ENCODE data around the gene TMEM248. TPM values are rescaled to one million over a fixed set of nuclear protein-coding genes. Genes with fewer than 3 reads are reported as not detected.

The TMEM248 gene
- total and polyA plus RNA-seq, 2 of the 13 experiments (the other 11 are each of a cell fraction or from before 2014, with no cell fraction given): 54.3 to 109 TPM

GRCh38 chr7:66996444-66997191, 75.6 kb downstream of the TMEM248 start, which contains the start of gene TYW1 (continued):
- TF ChIP-seq, protein P1, sequence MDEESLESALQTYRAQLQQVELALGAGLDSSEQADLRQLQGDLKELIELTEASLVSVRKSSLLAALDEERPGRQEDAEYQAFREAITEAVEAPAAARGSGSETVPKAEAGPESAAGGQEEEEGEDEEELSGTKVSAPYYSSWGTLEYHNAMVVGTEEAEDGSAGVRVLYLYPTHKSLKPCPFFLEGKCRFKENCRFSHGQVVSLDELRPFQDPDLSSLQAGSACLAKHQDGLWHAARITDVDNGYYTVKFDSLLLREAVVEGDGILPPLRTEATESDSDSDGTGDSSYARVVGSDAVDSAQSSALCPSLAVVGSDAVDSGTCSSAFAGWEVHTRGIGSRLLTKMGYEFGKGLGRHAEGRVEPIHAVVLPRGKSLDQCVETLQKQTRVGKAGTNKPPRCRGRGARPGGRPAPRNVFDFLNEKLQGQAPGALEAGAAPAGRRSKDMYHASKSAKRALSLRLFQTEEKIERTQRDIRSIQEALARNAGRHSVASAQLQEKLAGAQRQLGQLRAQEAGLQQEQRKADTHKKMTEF (CRISPR knock-in tag; IDR thresholded peaks at IDR 0.05): peak; percentile 37; the same call in 1 of the 2 replicates
- TF ChIP-seq, protein P2, sequence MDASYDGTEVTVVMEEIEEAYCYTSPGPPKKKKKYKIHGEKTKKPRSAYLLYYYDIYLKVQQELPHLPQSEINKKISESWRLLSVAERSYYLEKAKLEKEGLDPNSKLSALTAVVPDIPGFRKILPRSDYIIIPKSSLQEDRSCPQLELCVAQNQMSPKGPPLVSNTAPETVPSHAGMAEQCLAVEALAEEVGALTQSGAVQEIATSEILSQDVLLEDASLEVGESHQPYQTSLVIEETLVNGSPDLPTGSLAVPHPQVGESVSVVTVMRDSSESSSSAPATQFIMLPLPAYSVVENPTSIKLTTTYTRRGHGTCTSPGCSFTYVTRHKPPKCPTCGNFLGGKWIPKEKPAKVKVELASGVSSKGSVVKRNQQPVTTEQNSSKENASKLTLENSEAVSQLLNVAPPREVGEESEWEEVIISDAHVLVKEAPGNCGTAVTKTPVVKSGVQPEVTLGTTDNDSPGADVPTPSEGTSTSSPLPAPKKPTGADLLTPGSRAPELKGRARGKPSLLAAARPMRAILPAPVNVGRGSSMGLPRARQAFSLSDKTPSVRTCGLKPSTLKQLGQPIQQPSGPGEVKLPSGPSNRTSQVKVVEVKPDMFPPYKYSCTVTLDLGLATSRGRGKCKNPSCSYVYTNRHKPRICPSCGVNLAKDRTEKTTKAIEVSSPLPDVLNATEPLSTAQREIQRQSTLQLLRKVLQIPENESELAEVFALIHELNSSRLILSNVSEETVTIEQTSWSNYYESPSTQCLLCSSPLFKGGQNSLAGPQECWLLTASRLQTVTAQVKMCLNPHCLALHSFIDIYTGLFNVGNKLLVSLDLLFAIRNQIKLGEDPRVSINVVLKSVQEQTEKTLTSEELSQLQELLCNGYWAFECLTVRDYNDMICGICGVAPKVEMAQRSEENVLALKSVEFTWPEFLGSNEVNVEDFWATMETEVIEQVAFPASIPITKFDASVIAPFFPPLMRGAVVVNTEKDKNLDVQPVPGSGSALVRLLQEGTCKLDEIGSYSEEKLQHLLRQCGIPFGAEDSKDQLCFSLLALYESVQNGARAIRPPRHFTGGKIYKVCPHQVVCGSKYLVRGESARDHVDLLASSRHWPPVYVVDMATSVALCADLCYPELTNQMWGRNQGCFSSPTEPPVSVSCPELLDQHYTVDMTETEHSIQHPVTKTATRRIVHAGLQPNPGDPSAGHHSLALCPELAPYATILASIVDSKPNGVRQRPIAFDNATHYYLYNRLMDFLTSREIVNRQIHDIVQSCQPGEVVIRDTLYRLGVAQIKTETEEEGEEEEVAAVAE (CRISPR knock-in tag; IDR thresholded peaks at IDR 0.05; ENCODE audit: borderline replicate concordance): peak; percentile 69
- peak; percentile 89; the same call in 1 of the 2 replicates for TF ChIP-seq ARID4A (CRISPR knock-in tag; IDR thresholded peaks at IDR 0.05; ENCODE audit: borderline replicate concordance)
- peak; percentile 92 for TF ChIP-seq HDAC1 (CRISPR knock-in tag; IDR thresholded peaks at IDR 0.05)
- TF ChIP-seq, protein P3, sequence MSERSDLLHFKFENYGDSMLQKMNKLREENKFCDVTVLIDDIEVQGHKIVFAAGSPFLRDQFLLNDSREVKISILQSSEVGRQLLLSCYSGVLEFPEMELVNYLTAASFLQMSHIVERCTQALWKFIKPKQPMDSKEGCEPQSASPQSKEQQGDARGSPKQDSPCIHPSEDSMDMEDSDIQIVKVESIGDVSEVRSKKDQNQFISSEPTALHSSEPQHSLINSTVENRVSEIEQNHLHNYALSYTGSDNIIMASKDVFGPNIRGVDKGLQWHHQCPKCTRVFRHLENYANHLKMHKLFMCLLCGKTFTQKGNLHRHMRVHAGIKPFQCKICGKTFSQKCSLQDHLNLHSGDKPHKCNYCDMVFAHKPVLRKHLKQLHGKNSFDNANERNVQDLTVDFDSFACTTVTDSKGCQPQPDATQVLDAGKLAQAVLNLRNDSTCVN (CRISPR knock-in tag; IDR thresholded peaks at IDR 0.05; ENCODE audit: borderline replicate concordance): peak; percentile 53; the same call in 1 of the 2 replicates
- TF ChIP-seq ZBTB38 (CRISPR knock-in tag; IDR thresholded peaks at IDR 0.05): peak; percentile 69; the same call in 1 of the 2 replicates
- peak; percentile 90 for TF ChIP-seq GATAD1 (CRISPR knock-in tag; IDR thresholded peaks at IDR 0.05)
- TF ChIP-seq GABPB1 (CRISPR knock-in tag; IDR thresholded peaks at IDR 0.05): peak; percentile 85
- TF ChIP-seq ELF1 (CRISPR knock-in tag; IDR thresholded peaks at IDR 0.05): peak; percentile 85
- TF ChIP-seq, protein P4, sequence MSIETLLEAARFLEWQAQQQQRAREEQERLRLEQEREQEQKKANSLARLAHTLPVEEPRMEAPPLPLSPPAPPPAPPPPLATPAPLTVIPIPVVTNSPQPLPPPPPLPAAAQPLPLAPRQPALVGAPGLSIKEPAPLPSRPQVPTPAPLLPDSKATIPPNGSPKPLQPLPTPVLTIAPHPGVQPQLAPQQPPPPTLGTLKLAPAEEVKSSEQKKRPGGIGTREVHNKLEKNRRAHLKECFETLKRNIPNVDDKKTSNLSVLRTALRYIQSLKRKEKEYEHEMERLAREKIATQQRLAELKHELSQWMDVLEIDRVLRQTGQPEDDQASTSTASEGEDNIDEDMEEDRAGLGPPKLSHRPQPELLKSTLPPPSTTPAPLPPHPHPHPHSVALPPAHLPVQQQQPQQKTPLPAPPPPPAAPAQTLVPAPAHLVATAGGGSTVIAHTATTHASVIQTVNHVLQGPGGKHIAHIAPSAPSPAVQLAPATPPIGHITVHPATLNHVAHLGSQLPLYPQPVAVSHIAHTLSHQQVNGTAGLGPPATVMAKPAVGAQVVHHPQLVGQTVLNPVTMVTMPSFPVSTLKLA (IDR thresholded peaks at IDR 0.05): peak; percentile 25; the same call in 1 of the 2 replicates
- TF ChIP-seq NFYB (CRISPR knock-in tag; IDR thresholded peaks at IDR 0.05): peak; percentile 89
- peak; percentile 57; the same call in 1 of the 2 replicates for TF ChIP-seq ZNF547 (CRISPR knock-in tag; IDR thresholded peaks at IDR 0.05)
- peak; percentile 98 for TF ChIP-seq SP4 (CRISPR knock-in tag; IDR thresholded peaks at IDR 0.05)
- peak; percentile 53; the same call in 1 of the 2 replicates for TF ChIP-seq KAT8 (CRISPR knock-in tag; IDR thresholded peaks at IDR 0.05)
- TF ChIP-seq FOSL2 (CRISPR knock-in tag; IDR thresholded peaks at IDR 0.05): peak; percentile 32
- 0 out of 2 replicates have a peak, but pooled peaks have one; percentile 38 for TF ChIP-seq SIN3B (IDR thresholded peaks at IDR 0.05; ENCODE audit: low read length)
